Neutrophil (primary cell): Measurements from ENCODE around the gene MLX.
A peak's percentile ranks its signal among the peaks of the same experiment; 100 is the strongest.

Experiments used
- H3K27ac ChIP-seq: fragments of 200-600 bp; sonication (generic); 2 replicates; pipeline ENCODE4 v1.5.1; 2016; ENCODE audit warnings: mild to moderate bottlenecking, moderate library complexity
- H3K27me3 ChIP-seq: fragments of 200-600 bp; sonication (generic); 2 replicates; pipeline ENCODE4 v1.6.0; 2016; ENCODE audit warnings: mild to moderate bottlenecking
- H3K36me3 ChIP-seq: fragments of 200-600 bp; sonication (generic); 2 replicates; pipeline ENCODE4 v1.5.1; 2017
- H3K4me1 ChIP-seq, 2 experiments: fragments of 200-600 bp in 1 of 2; sonication (generic) in 1 of 2; 1 replicate in 1 of 2; 2 replicates in 1 of 2; pipeline versions ENCODE4 v1.5.1 to v1.6.1; 2013 to 2016; ENCODE audit warnings: low read depth in 1 of 2, low read length in 1 of 2, mild to moderate bottlenecking in 1 of 2, moderate library complexity in 1 of 2; ENCODE audit not compliant: control insufficient read depth in 1 of 2, insufficient read depth in 1 of 2
- H3K4me3 ChIP-seq, 2 experiments: fragments of 200-600 bp in 1 of 2; sonication (generic) in 1 of 2; 1 replicate in 1 of 2; 2 replicates in 1 of 2; pipeline ENCODE4 v1.5.1; 2013 to 2016; ENCODE audit warnings: low read depth in 1 of 2, low read length in 1 of 2, mild to moderate bottlenecking in 1 of 2, moderate library complexity in 1 of 2
- H3K9me3 ChIP-seq: fragments of 200-600 bp; sonication (generic); 2 replicates; pipeline ENCODE4 v1.5.1; 2016
- TF ChIP-seq, protein P1 (sequence below): fragments of 200-600 bp; sonication (generic); IDR thresholded peaks from 2 replicates; pipeline ENCODE4 v1.5.1; 2016; ENCODE audit warnings: antibody characterized with exemption

The MLX gene

DNA sequence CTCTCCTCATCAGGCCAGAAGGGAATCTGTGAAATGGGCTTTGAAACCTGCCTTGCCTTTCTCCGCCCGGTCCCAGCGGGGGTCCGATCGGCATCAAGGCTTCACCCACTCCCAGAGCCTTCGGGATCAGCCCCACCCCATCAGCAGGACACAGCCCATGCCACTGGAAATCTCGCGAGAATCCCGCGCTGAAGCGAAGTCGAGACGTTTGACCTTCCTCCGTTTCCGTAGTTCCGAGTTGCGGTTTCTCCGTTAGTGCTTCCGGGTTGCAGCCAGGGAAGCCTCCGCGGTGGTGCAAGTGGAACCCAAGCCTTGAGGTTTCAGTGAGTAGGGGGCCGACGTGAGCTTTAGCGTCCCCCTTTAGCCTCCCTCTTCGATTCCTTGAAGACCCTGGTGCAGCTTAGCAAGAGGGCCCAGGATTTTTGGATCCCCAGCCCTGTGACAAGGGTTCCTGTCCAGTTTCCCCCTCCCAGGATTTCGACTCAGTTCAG, 5.0 kb upstream of the MLX start, which contains the start of gene COASY:
COASY (plus strand) TSS at position 252 of the 491 bp plus-strand sequence. CDS start 475 bp downstream, outside the sequence.
- TF ChIP-seq, protein P1, sequence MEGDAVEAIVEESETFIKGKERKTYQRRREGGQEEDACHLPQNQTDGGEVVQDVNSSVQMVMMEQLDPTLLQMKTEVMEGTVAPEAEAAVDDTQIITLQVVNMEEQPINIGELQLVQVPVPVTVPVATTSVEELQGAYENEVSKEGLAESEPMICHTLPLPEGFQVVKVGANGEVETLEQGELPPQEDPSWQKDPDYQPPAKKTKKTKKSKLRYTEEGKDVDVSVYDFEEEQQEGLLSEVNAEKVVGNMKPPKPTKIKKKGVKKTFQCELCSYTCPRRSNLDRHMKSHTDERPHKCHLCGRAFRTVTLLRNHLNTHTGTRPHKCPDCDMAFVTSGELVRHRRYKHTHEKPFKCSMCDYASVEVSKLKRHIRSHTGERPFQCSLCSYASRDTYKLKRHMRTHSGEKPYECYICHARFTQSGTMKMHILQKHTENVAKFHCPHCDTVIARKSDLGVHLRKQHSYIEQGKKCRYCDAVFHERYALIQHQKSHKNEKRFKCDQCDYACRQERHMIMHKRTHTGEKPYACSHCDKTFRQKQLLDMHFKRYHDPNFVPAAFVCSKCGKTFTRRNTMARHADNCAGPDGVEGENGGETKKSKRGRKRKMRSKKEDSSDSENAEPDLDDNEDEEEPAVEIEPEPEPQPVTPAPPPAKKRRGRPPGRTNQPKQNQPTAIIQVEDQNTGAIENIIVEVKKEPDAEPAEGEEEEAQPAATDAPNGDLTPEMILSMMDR = no peak
- H3K36me3 ChIP-seq = peaks cover 28% of the 10 kb centered on the region
- no peaks in the 10 kb centered on the region for H3K9me3 ChIP-seq
- H3K4me3 ChIP-seq = peak within 1 kb of the TSS; percentile 84 to 85
- peaks cover 33 to 35% of the 10 kb centered on the region in 2 experiments for H3K4me1 ChIP-seq
- peak within 1 kb of the TSS; percentile 87 for H3K27ac ChIP-seq
- H3K27me3 ChIP-seq = no peaks in the 10 kb centered on the region

DNA sequence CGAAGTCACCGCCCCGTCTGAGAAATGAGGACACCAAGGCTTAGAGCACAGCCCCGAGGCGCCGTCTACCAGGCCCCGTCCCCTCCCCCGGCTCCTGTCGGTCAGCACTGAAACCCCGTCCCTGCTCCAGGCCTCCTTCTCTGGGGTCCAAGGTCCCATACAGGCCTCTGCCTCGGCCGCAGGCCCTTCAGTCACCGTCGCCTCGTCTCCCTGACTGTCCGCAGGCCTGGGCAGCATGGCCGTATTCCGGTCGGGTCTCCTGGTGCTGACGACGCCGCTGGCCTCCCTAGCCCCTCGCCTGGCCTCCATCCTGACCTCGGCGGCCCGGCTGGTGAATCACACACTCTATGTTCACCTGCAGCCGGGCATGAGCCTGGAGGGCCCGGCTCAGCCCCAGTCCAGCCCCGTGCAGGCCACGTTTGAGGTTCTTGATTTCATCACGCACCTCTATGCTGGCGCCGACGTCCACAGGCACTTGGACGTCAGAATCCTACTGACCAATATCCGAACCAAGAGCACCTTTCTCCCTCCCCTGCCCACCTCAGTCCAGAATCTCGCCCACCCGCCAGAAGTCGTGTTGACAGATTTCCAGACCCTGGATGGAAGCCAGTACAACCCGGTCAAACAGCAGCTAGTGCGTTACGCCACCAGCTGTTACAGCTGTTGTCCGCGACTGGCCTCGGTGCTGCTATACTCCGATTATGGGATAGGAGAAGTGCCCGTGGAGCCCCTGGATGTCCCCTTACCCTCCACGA, 4.3 kb upstream of the MLX start:
- Histone ChIP-seq H3K4me1 (peaks cover 37 to 38% of the 10 kb centered on the region in 2 experiments), H3K4me3 (peak overlapping the region; percentile 84 to 85), H3K27me3 (no peaks in the 10 kb centered on the region), H3K36me3 (peaks cover 28% of the 10 kb centered on the region), H3K9me3 (no peaks in the 10 kb centered on the region), H3K27ac (peak overlapping the region; percentile 87)
- TF ChIP-seq, protein P1 = no peak

DNA sequence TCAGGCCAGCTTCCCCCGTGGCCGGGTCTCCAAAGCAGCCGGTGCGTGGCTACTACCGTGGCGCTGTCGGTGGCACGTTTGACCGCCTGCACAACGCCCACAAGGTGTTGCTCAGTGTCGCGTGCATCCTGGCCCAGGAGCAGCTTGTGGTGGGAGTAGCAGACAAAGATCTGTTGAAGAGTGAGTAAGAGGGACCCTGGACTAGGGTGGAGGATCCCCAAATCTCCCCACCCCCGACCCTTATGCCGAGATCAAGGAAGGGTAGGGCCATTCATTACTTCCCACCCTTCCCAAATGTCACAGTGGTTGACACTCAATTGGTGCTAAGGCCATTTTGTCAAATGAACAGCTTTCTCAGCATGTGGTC, 3.8 kb upstream of the MLX start:
- Histone ChIP-seq H3K27me3 (no peaks in the 10 kb centered on the region), H3K9me3 (no peaks in the 10 kb centered on the region), H3K27ac (peak overlapping the region; percentile 87), H3K4me1 (peaks cover 42 to 43% of the 10 kb centered on the region in 2 experiments), H3K4me3 (peak overlapping the region; percentile 84 to 85), H3K36me3 (peaks cover 28% of the 10 kb centered on the region)
- TF ChIP-seq, protein P1 = no peak

DNA sequence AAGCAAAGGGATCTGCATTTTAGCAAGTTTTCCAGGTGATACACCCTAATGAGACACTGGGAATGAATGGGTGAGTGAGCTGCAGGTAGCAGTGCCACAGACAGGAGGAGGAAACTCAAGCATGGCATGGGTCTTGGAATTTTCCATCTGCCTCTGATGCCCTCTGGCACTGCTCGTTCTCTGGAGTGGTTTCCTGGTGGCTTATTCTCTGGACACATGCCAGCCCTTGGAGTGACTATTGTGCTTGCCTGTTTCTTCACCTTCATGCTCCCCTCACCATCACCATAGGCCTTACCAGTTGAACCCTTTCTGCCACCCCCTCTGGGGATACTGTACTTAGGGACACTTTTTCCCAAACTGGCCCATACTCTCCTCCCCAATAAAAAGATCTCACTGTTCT, 3.4 kb upstream of the MLX start:
- Histone ChIP-seq H3K27me3 (no peaks in the 10 kb centered on the region), H3K4me1 (peaks cover 47% of the 10 kb centered on the region in 2 experiments), H3K4me3 (peak overlapping the region in 1 of 2 experiments; percentile 85), H3K9me3 (no peaks in the 10 kb centered on the region), H3K27ac (peak overlapping the region; percentile 87), H3K36me3 (peaks cover 32% of the 10 kb centered on the region)
- TF ChIP-seq, protein P1 = no peak

DNA sequence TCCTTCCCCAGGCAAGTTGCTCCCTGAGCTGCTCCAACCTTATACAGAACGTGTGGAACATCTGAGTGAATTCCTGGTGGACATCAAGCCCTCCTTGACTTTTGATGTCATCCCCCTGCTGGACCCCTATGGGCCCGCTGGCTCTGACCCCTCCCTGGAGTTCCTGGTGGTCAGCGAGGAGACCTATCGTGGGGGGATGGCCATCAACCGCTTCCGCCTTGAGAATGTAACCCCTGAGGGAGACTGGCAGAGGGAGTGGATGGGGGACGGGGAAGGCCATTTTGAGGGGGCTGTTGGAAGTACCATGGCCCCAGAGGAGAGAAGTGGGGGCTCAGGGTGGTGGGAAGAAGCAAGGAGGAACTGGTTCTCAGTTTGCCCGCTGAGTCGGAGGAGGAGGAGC, 3.0 kb upstream of the MLX start:
- peaks cover 51% of the 10 kb centered on the region in 2 experiments for H3K4me1 ChIP-seq
- H3K9me3 ChIP-seq = no peaks in the 10 kb centered on the region
- H3K4me3 ChIP-seq = no peak overlapping the region
- peaks cover 36% of the 10 kb centered on the region for H3K36me3 ChIP-seq
- H3K27ac ChIP-seq = peak overlapping the region; percentile 87
- TF ChIP-seq, protein P1 = no peak
- H3K27me3 ChIP-seq = no peaks in the 10 kb centered on the region
